HG02588 (cell line): ENCODE results near the gene AADACL4.

Experiments
- ATAC-seq: cut with Tn5 transposase; IDR thresholded peaks from one replicate; pipeline ENCODE4 v1.9.1; 2021; ENCODE audit warnings: mild to moderate bottlenecking, moderate library complexity; ENCODE audit not compliant: unreplicated experiment

Gene AADACL4

GRCh38 chr1:12610941-12611340, 32.9 kb upstream of the AADACL4 start:
- no peak for ATAC-seq

DNA sequence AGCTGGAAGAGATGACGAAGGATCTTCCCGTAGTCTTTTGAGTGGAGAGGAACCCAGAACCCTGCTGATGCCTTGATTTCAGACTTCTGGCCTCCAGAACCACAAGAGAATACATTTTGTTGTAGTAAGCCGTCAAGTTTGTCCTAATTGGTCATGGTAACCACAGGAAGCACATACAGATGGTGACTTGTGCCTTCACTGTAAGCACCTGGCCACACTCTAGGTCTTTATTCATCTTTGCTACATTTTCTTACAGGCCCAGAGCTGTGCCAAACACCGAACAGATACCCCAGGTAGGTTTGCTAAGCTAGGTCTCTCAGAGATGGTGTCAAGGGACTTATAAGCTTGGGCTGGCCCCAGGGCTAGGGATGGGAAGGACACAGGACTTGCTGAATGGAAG, 30.7 kb upstream of the AADACL4 start:
- ATAC-seq, result no peak

GRCh38 chr1:12614402-12615158, 29.3 kb upstream of the AADACL4 start:
- no peak for ATAC-seq

DNA sequence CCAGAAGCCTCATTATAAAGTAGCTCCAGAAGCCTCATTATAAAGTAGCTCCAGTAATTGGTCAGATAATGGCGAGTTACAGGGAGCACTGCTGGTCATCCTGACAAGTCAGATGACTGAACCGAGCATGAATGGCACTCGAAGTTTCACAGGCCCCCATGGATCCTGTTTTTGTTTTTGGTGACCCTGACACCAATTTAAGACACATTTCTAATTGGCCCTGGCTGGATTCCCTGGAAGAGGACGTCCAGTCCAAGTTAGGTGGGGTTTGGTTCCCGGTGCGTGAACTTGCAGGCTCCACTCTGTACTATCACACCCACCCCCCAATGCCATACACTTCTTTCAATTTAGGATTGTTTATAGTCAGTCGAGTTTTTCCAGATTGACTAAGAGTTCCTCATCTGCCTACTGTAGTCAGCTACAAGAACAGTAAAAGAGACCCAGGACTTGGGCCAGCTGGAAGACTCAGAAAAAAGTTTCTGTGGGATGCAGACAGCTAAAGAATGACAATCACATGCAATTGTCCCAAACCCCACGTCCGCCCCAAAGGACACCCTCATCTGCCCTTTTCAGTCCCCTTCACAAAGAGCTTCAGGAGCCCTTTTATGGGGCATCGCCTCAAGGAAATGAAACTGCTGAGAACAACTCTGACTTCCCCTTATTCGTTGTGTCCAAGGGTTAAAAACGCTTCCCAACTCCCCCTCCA, 28.6 kb upstream of the AADACL4 start:
- no peak for ATAC-seq

GRCh38 chr1:12615865-12616708, 27.8 kb upstream of the AADACL4 start:
- no peak for ATAC-seq

DNA sequence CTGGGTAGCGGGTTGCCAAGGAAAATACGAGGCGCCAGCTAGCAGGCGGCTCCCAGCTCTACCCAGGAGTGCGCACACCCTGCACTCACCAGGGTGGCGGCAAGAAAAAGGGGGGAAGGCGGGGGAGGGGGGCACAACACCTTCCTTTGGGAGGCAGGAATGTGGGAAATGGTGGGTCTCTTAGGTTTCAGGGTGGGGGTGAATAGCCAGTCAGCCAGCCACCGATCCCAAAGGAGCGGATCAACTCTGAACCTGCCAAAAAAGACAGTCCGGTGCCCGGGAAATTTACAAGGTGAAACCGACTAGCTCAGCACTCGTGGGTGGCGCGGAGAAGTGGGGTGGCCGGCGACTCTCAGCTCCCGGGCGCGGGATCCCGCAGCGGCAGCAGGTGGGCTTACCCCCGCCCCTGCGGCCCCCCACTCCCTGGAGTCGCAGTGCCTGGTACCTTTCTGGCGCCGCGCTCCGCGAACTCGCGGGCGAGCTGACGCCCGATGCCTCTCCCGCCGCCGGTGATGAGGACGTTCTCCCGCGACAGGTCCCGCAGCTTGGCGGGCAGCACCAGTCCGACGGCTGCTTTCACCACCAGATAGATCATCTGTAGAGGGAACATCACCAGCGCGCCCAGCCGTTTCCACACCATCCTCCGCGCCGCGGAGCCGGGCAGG, 27.0 kb upstream of the AADACL4 start:
- no peak for ATAC-seq

DNA sequence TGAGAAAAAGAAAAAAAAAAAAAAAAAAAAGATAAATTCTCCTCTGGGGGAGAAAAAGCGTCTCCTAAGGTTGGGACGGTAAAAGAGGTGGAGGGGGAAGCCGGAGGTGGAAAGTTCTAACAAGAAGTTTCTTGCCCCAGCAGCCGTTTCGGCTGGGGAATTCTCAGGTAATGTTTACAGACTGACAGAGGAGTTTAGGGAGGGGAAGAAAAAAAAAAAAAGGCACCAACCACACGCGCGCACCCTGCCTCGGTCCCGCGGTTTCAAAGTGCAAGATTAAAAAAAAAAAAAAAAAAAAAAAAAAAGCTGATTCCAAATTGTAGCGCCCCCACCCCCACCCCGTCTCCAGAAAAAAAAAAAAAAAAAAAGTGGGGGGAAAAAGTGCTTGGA, 26.4 kb upstream of the AADACL4 start:
- ATAC-seq, result no peak

- peak; percentile 51 for ATAC-seq
Measured at GRCh38 chr1:12617901-12618660, 25.8 kb upstream of the AADACL4 start, which contains the start of gene DHRS3. DHRS3 (minus strand) TSS chr1:12618210; CDS start chr1:12617348, 862 bp downstream.

GRCh38 chr1:12618661-12618964, 25.3 kb upstream of the AADACL4 start:
- ATAC-seq, result no peak

GRCh38 chr1:12618965-12619791, 24.7 kb upstream of the AADACL4 start:
- no peak for ATAC-seq

DNA sequence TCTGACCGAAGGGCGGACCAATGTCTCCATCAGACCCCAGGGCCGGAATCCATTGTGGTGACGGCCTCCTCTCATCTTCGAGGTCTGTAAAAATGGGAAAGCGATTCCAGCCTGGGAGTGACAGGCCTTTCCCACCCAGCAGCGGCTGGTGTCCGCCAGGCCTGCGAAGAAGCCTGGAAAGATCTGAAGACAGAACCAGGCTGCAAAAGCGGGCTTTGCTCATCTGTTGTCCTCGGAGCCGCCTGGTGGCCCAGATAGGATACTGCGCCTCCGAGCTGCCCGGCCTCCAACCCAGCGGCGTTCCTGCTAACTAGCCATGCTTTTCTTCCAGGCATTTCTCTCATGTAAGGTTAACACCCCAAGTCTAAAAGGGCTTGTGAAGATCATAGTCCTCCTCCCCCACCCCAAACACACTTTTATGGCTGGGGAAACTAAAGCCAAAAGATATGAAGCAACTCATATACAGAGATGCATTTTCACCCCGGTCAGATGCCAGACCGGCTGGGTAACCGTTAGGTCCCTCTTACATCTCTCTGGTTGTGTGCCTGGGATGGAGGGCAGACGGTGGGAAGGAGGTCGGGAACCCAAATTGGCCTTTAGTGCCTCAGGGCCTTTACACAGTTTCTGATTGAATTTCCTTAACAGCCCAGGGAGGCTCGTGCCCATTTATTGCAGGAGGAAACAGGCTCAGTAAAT, 23.9 kb upstream of the AADACL4 start:
- ATAC-seq, result no peak

DNA sequence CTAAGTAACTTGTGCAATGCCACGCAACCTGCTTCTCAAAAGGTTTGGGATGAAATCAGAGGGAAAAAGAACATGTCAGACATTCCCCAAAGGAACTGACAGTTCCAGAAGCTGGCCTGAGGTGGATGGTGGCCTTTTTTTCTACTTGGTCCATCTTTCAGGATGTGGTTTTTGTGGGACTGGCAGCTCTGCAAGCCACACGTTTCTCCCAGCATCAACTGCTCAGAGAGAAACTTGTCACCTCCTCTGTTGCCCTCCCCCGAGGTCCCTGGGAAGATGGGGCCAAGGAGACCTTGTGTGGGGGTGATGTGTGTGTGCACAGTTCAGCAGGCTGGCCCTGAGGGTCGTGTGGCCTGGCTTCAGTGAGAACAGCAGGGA, 23.4 kb upstream of the AADACL4 start:
- no peak for ATAC-seq

DNA sequence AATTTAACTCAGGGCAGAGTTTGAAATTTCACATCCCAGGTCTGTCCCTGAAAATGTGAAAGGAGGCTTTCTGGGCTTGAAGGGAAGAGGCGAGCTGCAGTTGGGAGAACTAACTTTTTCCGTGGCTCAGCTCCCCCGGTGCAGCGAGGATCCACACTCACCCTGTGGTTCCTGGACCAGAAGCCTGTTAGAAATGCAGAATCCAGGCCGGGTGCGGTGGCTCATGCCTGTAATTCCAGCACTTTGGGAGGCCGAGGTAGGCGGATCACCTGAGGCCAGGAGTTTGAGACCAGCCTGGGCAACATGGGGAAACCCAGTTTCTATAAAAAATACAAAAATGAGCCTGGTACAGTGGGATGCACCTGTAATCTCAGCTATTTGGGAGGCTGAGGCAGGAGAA, 23.0 kb upstream of the AADACL4 start:
- no peak for ATAC-seq

- no peak for ATAC-seq
Measured at GRCh38 chr1:12621346-12622335, 22.2 kb upstream of the AADACL4 start.

DNA sequence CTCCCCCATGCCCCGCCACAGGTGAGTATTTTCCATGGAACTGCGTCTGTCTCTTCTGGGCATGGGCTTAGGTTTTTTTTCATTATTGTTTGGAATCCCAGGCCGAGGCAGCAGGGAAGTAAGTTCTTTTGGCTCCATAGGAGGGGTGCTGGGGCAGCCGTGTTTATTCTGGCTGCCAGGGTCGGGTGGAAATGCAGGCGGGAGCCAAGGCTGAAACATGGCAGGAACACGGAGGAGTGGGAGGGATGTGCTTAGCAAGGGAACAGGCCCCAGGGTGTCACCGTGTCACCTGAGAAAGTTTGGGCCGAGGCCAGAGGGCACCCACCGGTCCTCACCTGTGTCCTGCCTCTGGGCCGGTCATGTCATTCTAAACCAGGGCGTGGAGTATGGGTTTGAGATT, 21.4 kb upstream of the AADACL4 start:
- ATAC-seq, result no peak

- ATAC-seq, result no peak
Measured at GRCh38 chr1:12625276-12625675, 18.6 kb upstream of the AADACL4 start.

GRCh38 chr1:12626888-12627287, 17.0 kb upstream of the AADACL4 start:
- ATAC-seq, result no peak

- no peak for ATAC-seq
Measured at GRCh38 chr1:12627296-12627695, 16.6 kb upstream of the AADACL4 start.
